Breast epithelium (tissue), 3 donors: ENCODE results near the gene IGF2BP1.

Source experiments
- CTCF ChIP-seq, 3 donors: fragments of 450-650 bp; IDR thresholded peaks; one replicate each; pipeline ENCODE4 v1.5.1; 2016 to 2017; ENCODE audit warnings: antibody characterized with exemption in 3 of 3, mild to moderate bottlenecking in 3 of 3, moderate library complexity in 3 of 3
- POLR2A ChIP-seq: fragments of 450-650 bp; IDR thresholded peaks from one replicate; pipeline ENCODE4 v1.6.1; 2016; ENCODE audit warnings: antibody characterized with exemption, mild to moderate bottlenecking, moderate library complexity

GRCh38 chr17:48960834-48961515 is 36.2 kb upstream of the IGF2BP1 start:
- TF ChIP-seq POLR2A: no peak
- TF ChIP-seq CTCF (IDR thresholded peaks at IDR 0.05): no peak
